ENCODE data around the gene ADCY4.
"Not testable (repeated sequence)": the region's sequence is repeated elsewhere in the genome, so short reads cannot be mapped to it uniquely, and the experiment has no call there.

The ADCY4 gene

DNA sequence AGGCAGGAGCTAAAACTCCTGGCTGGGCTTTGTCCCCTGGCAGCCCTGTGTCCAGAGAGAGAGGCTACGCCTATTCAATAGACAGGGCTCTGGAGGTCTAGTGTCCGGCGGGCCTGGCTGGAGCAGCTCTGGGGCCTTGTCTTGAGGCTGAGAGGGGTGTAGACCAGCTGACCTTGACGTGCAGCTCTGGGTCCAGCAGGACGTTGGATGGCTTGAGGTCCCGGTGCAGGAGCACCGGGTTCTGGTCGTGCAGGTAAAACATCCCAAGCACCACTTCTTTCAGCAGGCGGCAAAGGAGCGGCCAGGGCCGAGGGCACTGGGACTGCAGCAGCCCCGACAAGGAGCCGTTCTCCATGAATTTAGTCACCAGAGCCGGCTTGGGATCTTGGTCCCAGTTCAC is 4.0 kb upstream of the ADCY4 start:
- DNase-seq (ENCODE audit: low spot score), result no peak

DNA sequence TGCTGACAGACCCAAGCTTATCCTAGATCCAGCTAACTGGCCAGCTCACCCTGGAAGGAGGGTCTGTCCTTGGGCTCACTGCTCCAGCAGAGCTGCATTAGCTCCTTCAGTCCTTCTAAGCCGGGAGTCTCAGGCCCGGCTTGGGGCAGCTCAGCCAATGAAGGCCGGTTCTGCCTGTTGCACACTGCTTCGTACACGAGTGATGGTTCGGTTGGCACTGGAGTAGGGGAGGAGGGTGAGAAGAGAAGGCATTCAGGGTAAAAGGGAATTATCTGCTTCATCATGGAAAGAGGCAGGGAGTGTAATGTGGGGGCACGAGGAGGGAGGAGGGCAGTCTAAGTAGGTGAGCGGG is 2.9 kb upstream of the ADCY4 start:
- no peak for DNase-seq (ENCODE audit: low spot score)

DNA sequence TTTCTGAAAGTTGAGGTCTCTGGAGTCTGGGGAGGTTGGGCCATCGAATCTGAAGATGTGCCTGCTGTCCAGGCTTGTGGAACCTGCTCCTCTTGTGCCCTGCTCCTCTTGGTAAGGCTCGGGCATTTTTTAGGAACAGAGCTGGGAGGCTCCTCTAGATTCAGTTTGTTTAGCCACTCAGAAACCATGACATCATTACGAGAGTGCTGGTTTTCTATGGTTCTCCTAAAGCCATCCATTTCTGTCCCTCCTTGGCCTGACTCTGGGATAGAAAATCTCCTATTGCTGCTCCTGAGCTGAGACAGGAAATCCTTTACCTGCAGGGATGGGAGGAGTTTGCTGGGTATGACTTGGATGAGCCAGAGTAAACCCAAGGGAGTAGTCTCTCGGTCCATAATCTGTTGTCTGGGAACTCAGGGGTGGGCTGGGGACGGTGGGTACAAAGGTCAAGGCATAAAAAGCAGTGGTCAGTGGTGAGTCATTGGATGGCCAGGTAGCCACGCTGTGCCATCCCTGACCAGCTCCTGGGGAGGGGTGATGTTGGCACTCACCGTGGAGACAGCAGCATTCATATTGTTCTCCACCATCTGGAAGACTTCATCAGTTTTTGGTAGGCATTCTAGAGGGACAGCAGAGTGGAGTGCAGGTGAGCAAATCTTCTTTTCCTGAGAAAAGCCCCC is 2.4 kb upstream of the ADCY4 start:
- no peak for DNase-seq (ENCODE audit: low spot score)

DNA sequence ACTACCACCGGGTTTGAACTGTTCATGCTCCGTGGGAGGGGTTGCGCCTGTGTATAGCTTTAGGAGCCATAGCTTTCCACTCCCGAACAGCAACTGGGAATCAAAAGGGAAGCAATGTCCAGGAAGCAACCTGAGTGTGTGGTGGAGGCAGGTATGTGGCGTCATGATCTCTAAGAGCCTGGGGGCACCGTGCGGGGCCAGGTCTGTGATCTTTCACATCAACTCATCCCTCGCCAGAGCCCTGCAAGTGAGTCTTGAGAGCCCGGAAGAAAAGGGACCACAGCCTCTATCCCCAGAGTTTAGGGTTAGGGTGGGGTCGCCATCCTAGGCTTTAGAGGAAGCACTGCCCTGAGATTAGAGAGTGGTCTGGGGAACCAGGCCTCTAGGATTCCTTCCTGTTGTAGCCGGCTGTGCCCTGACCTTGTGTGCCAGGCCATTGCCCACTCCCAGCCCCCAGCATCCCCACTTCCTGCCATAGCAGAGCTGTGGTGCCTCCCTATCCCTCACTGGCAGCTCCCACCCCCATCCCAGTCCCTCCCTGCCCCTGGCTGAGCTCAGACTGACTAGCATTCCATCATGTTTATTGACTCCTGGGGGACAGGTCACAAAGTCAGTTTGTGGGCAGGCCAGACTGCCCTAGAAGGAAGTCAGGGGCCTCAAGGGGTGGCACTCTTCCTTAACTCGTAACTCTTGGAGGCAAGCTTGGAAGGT is 745 bp upstream of the ADCY4 start:
- DNase-seq (ENCODE audit: low spot score), result no peak

DNA sequence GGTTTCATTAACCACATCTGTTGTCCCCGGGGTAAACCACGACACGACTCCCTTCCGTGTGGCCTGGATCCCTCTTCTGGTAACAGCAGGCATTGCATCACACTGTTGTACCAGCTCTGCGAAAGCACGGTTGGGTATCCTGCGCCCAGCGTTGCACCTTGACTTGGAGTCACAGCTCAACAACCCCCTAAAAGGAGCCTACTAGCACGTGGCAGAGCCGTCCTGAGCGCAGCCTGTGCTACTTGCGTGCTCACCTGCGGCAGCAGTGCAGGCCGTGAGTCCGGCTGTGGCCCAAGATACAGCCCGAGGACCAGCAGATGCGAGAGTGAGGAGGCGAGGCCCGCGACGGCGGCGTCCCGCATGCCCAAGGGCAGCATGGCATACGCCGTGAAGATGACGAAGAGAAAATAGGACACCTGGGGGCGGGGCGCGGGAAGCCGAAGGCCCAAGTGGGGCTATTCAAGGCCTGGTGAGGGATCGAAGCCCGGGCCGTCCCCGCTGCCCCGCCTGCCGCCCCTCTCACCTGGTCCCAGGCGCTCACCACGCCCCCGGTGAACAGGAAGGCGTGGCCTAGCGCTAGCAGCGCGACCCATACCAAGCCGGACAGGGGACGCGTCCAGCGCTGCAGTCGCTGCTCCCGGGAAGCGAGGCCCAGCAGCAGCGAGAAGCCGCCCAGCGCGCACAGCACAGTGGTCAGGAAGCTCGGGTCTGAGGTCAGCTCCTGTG is 2.4 kb downstream of the ADCY4 start:
- peak; percentile 95 for DNase-seq (ENCODE audit: low spot score)

DNA sequence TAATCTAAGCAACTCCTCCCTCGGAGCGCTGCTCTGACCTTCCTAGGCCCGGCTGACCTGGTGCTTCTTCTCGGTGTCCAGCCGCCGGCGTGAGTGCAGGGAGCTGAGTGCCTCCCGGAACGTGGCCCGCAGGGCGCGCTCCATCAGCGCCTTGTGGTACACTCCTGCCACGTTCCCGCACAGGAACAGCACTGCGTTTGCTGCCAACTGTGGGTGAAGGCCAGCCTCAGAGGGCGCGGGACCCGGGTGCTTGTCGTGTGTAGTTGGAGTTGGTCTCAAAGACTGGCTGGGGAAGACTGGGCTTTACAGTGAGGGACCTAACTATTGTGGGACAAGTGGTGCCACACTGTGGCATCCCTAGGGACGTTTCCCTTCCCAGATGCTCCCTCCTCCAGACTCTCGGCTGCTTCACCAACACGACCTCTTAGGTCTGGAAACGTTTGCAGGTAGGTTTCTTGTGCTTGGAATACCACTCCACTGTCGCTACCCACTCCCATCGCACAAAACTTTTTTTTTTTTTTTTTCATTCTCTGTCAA is 3.1 kb downstream of the ADCY4 start:
- no peak for DNase-seq (ENCODE audit: low spot score)

DNA sequence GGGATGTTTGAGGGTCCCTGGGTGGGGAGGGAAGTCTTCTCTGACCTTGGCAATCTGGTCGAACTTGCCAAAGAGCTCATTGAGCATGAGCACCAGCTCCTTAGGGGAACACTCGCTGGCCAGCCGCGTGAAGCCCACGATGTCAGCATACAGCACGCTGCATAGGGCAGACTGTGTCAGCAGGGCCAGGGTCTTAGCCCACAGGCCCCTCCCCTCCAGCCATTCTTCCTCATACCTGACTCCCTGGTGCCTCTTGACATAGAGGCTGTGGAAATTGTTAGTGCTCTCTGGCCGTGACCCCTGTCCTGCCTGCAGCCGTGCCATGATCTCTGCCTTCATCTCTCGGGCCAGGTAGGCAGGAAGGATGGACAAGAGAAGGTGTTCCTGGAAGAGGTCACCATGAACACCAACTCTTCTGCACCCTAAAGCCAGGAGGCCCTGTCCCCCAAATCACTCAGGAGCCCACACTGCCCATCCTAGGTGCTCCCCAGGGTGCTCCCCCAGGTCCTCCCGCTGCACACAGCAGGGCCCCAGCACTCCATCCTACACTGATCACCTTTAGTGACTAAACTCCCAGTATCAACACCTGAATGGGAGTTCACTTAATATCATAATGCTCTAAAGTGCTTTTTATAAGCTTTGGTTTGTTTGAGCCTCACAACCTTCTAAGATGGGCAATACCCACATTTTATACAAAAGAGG is 3.7 kb downstream of the ADCY4 start:
- no peak for DNase-seq (ENCODE audit: low spot score)

DNA sequence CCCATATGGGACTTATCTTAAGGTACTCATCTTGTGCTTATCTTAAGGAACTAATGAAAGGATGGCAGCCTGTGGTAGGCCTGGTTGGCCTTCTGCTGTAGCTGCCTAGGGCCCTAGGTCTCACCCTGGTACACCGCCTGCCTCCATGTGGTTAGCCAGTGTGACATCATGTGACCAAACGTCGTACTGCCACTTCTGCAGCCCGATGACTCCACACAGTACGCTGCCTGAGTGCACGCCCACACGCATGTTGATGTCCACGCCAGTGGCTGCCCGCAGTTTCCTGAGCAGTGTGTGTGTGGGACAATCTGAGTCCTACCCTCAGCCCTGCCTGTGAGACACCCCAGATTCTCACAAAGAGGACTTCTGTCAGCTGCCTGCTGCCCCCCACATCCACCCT is 5.1 kb downstream of the ADCY4 start:
- no peak for DNase-seq (ENCODE audit: low spot score)

DNA sequence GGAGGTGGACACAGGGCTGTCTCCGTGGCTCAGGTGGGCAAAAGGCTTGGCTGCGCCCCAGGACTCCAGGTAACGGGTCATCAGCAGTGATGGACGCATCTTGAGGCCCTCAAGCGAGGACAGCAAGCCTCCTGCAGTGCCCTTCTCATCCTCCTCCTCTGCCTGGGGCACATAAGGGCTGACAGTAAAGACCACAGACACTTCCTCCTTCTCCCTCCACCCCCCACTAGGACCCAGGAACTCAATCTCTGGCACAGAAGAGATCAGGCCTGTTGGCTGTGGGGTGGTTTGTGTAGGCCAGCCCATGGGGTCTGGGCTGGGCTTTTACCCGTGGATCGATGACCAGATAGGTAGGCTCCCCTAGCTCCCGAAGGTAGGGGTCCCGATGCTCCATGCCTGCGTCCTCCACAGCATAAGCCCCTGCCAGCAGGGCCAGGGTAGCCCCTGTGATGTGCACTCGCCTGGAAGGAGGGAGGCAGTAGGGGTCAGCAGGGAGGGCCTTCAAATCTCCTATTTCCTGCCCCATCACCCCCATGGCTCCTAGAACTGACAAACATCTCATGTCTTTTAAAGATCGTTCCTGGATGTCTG is 5.7 kb downstream of the ADCY4 start:
- DNase-seq (ENCODE audit: low spot score), result no peak

DNA sequence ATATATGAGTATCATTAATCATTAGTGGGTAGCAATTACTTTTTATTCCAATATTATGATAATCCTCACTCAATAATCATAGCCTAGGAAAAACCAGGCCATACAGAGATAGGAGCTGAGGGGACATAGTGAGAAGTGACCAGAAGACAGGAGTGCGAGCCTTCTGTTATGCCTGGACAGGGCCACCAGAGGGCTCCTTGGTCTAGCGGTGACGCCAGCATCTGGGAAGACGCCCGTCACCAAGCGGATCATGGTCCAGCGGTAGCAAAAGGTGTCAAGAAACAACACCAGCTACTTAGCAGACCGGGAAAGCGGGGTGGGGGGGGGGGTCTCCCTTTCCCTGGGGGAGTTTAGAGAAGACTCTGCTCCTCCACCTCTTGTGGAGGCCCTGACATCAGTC is 7.0 kb downstream of the ADCY4 start:
- DNase-seq (ENCODE audit: low spot score), result not testable (repeated sequence)

DNA sequence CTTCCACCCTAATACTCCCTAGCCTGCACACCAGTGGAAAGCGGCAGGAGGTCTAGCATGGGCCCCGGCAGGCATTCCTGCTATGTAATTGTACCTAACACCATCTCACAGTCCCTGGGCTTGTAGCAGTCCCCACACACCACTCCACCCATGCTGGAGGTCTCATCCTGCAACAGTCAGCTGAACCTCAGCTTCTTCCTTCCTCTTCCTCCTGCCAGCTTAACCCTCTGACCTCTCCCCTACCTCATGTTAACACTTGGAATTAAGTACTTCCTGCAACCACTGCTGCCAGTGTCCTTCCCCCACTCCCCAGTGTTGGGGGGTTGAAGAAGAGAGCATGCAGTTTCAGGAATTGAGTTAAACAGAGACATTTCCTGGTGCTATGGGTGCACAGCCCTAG is 7.6 kb downstream of the ADCY4 start:
- no peak for DNase-seq (ENCODE audit: low spot score)

DNA sequence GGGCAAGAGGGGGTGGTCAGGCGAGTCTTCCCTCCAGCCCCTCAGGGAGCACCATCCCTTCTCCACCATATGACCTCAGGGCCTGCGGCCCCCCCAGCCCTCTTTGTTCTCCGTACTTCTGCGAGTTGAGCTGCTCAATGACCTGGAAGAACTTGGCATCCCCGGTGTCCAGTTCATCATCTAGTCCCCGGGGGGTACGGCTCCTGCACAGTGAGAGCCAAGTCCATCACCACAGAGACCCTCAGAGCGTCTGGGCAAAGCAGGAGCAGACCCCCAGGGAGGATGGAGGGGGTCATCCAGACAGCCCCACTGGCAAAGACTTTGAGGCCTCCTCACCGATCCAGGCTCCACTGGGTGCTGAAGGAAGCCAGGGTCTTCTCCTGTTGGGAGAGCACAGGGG is 8.9 kb downstream of the ADCY4 start:
- DNase-seq (ENCODE audit: low spot score), result no peak

DNA sequence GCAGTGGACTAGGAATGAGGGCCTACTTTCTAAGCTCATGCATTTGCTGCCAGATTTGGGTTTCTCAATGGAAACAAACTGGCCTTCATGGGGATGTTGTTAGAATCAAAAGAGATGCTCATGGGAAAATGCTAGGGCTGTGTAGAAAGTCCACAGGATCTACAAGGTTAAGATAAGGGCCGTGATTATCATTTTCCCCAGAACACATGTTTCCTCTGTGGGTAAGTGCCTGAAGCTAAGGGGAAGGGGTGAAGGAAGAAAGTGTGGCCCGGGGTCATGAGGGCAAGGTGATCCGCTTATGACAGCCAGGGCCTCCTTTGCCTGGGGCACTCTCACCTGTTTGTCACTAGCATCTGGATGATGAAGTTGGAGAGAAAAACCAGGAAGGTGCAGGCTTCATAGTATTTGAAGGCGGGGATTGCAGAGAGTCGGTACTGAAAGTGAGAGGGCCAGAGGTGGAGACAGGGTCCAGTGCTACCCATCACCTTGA is 9.8 kb downstream of the ADCY4 start:
- no peak for DNase-seq (ENCODE audit: low spot score)

DNA sequence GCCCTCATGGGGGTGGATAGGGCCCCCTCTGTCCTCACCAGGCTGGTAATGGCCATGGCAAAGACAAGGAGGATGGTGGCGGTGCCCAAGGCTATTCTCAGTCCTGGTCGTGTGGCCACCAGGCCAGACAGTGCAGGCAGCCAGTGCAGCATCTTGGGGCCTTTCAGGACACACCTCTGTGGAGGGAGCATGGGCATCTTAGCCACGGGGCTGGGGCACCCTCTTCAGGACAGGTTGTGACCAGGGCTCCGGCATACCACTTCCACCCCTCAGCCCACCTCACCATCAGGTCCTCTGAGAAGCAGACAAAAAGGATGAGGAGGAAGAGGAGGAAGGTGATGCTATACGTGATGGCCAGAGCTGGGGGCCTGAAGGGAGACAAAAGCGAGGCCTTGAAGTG is 10.8 kb downstream of the ADCY4 start:
- DNase-seq (ENCODE audit: low spot score), result no peak

DNA sequence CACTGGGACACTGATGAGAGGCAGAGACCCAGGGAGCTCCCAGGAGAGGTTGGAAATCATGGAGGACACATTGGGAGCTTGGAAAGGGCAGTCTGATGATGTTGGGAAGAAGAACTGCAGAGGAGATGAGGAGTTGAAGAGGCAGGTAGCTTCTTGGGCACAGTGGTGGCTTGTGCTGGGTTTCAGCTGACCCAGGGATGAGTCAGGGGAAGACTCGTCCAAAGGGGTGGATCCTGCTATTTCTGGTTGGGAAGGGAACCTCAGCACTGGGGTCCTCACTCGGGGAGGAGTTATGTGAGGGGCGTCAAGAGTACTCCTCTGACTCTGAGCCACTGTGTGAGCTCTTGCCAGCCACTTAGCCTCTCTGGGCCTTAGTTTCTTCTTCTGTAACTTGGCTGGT is 11.5 kb downstream of the ADCY4 start:
- DNase-seq (ENCODE audit: low spot score), result no peak

DNA sequence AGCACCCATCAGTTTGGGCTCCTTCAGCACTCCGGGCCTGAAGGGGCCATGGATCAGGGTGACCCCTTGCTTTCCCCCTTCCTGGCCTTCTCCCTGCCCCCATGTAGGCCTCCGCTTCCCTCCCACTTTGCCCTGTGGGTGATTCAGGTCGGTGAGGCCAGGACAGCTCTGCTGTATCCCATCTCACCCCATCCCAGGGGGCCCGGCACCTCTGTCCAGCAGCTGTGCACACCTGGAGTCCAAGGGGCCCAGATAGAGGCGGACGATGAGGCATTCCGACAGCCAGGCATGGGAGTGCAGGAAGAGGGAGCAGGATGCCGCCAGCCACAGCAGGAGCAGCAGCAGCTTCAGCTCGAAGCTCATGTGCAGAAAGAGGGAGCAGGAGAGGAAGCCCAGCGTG is 12.2 kb downstream of the ADCY4 start:
- no peak for DNase-seq (ENCODE audit: low spot score)

DNA sequence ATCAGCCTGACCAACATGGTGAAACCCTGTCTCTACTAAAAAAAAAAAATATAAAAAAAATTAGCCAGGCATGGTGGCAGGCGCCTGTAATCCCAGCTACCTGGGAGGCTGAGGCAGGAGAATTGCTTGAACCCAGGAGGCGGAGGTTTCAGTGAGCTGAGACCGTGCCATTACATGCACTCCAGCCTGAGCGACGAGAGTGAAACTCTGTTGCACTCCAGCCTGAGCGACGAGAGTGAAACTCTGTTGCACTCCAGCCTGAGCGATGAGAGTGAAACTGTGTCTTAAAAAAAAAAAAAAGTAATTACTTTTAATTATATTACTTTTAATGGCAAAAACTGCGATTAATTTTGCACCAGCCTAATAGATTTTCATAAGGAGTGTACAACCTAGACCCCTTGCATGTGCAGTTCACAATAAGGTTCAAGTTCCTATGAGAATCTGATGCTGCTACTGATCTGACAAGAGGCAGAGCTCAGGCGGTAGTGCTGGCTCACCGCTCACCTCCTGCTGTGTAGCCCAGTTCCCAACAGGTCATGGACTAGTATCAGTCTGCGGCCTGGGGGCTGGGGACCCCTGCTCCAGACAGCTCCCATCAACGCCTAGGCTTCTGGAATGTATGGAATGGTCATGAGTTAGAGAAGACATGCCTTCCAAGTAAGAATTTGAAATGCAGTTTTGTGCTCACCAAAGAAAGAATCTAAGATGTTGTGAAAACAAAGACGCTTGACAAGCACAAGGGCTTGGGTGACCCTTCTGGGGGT is 13.5 kb downstream of the ADCY4 start:
- no peak for DNase-seq (ENCODE audit: low spot score)

DNA sequence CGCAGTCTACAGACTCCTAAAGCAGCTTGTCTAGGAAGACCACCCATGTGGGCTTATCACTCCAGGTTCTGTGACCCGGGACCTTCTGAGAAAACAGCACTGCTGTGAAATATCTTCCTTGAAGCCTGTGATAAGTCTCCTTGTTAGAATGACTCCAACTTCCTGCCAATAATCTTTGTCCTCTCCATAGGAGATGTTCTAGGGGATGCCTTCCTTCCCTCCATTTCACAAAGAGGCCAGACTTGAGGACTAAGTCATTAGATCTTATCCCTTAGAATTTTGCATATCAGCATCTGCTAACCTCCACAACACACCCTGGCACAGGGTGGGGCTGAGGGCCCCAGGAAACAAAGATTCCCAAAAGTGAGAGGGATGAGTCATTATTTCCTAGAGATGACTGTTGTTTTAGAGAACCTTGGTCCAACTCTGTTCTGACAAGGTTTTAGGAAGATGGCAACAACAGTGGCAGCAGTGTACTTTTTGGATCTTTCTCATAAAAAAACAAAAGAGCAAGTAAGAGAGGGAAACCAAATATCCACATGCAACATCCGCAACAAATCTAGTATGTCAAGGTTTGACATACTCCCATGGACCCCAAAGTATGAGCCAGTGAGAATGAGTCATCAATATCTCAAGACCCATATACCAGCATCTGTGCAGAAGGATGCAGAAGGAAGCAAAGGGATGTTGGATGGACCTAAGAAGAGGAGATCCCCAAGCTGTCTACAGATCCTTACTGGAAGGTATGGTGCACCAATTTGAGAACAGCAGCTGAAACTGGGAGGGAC is 17.5 kb downstream of the ADCY4 start:
- no peak for DNase-seq (ENCODE audit: low spot score)

DNA sequence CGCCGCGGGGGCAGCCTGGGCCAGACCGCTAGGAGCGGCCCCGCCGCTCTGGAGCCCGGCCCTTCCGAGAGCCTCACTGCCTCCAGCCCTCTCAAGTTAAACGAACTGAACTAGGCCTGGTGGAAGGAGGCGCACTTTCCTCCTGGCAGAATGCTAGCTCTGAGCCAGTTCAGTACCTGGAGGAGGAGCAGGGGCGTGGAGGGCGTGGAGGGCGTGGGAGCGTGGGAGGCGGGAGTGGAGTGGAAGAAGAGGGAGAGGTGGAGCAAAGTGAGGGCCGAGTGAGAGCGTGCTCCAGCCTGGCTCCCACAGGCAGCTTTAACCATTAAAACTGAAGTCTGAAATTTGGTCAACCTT is 18.3 kb downstream of the ADCY4 start:
- no peak for DNase-seq (ENCODE audit: low spot score)

DNA sequence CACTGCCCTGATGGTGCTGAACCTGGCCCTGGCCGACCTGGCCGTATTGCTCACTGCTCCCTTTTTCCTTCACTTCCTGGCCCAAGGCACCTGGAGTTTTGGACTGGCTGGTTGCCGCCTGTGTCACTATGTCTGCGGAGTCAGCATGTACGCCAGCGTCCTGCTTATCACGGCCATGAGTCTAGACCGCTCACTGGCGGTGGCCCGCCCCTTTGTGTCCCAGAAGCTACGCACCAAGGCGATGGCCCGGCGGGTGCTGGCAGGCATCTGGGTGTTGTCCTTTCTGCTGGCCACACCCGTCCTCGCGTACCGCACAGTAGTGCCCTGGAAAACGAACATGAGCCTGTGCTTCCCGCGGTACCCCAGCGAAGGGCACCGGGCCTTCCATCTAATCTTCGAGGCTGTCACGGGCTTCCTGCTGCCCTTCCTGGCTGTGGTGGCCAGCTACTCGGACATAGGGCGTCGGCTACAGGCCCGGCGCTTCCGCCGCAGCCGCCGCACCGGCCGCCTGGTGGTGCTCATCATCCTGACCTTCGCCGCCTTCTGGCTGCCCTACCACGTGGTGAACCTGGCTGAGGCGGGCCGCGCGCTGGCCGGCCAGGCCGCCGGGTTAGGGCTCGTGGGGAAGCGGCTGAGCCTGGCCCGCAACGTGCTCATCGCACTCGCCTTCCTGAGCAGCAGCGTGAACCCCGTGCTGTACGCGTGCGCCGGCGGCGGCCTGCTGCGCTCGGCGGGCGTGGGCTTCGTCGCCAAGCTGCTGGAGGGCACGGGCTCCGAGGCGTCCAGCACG is 18.9 kb downstream of the ADCY4 start:
- DNase-seq (ENCODE audit: low spot score), result no peak
